Measurements from ENCODE around the gene CAMK1D. TPM values are rescaled to one million over a fixed set of nuclear protein-coding genes. Genes with fewer than 3 reads are reported as not detected.

Gene CAMK1D
- total and polyA plus RNA-seq, 4 experiments from 2014 or later, result 5.2 to 22.2 (median 19.4) TPM

DNA sequence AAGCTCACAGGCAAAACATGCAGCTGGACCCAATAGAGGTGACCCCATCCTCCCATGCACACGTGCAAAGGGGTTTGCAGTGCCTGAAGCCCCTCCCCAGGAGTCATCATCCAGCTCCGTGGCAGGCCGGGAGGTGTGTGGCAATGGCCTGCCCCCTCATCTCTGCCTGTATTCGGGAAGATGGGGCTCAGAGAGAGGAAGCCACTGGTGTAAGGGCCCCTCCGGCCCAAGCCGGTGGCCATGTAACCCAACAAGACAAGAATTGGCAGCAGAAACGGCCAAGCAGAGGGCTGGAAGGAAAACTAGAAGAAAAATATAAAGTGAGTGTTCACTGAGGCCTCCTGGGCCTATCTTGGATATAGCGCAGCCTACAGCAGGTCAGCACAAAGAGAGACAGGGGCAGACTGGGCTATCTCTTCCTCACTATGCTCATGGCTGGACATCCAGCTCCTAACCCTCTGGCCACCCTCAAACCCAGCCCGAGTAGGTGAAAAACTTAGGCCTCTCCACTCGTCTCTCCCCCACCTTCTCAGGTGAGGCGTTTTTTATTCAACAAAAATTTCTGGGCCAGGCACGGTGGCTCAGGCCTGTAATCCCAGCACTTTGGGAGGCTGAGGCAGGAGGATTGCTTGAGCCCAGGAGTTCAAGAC is 494.1 kb downstream of the CAMK1D start:
- H3K27me3 Mint-ChIP-seq, result peaks cover 4 to 11% of the 10 kb centered on the region in 2 donors
- no peak overlapping the region for H3K4me3 Mint-ChIP-seq
- no peaks in the 10 kb centered on the region for H3K4me1 ChIP-seq (ENCODE audit: insufficient read depth, low read length)
- no peaks in the 10 kb centered on the region for H3K4me1 Mint-ChIP-seq
- H3K27ac Mint-ChIP-seq, result no peak overlapping the region
- H3K4me3 ChIP-seq (ENCODE audit: low read length in 2 of 2), result no peak overlapping the region
- no peak for DNase-seq
- H3K36me3 Mint-ChIP-seq, result no peaks in the 10 kb centered on the region
- no peaks in the 10 kb centered on the region for H3K9me3 ChIP-seq (ENCODE audit: control insufficient read depth in 1 of 2, low read length in 2 of 2)
- no peaks in the 10 kb centered on the region for H3K36me3 ChIP-seq (ENCODE audit: insufficient read depth, low read length)
- H3K9me3 Mint-ChIP-seq, result no peaks in the 10 kb centered on the region
- H3K27me3 ChIP-seq (ENCODE audit: insufficient read depth, low read length), result no peaks in the 10 kb centered on the region
- intact Hi-C loops (cut with micrococcal nuclease), result no loop called here
- ChIA-PET CTCF (ENCODE audit: partially characterized antibody) (no interaction called here), POLR2A (ENCODE audit: partially characterized antibody) (no interaction called here)
- H3K27ac ChIP-seq (ENCODE audit: low read depth, low read length), result no peak overlapping the region

DNA sequence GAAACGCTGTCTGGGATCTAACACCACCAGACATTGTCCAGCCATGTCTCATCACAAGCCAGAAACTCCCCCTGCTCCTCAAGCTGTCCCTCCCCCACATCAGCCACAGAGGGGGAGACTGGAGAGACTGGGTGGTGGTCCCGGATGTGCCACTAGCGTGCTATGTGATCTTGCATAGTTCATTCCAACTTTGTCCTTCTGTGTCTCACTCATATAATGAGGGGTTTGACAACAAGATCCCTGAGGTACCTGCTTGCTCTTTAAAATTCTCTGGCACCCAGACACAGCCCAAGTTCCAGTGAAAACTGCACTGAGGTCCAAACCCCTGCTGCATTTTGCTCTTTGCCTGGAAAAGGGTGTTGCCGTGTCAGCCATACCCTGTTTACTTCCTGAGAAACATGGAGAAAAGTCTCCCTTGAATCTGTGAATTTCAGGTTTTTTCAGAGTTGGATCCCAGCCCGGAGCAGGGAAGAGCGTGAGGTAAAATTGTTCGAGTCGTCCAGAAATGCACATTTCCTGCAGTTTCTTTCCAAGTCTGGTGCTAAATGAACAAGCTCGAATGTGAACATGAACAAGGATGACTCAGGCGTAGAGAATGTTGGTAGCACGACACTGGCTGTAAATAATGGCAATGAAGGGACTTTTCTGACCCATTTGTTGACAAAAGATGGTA is 495.6 kb downstream of the CAMK1D start:
- DNase-seq, result no peak
- Histone ChIP-seq H3K4me3 (ENCODE audit: low read length in 2 of 2) (no peak overlapping the region), H3K36me3 (ENCODE audit: insufficient read depth, low read length) (no peaks in the 10 kb centered on the region), H3K9me3 (ENCODE audit: control insufficient read depth in 1 of 2, low read length in 2 of 2) (no peaks in the 10 kb centered on the region), H3K4me1 (ENCODE audit: insufficient read depth, low read length) (no peaks in the 10 kb centered on the region), H3K27me3 (ENCODE audit: insufficient read depth, low read length) (no peaks in the 10 kb centered on the region), H3K27ac (ENCODE audit: low read depth, low read length) (no peak overlapping the region)
- Mint-ChIP-seq H3K9me3 (no peaks in the 10 kb centered on the region), H3K27ac (no peak overlapping the region), H3K27me3 (peaks cover 4 to 15% of the 10 kb centered on the region in 2 donors), H3K36me3 (no peaks in the 10 kb centered on the region), H3K4me3 (no peak overlapping the region), H3K4me1 (peaks cover 0 to 7% (median 0%) of the 10 kb centered on the region in 4 donors)
- intact Hi-C loops (cut with micrococcal nuclease), result no loop called here
- POLR2A ChIA-PET (ENCODE audit: partially characterized antibody), result no interaction called here
- CTCF ChIA-PET (ENCODE audit: partially characterized antibody), result no interaction called here

GRCh38 chr10:12846718-12847117 is 497.4 kb downstream of the CAMK1D start:
- CTCF ChIA-PET (ENCODE audit: partially characterized antibody), result interaction anchor here (0.6 kb wide), 1 partner anchor 1030 kb away, joined by 3 read pairs; no protein-coding TSS in a partner anchor
- Mint-ChIP-seq H3K27ac (no peak overlapping the region), H3K27me3 (peaks cover 4 to 22% of the 10 kb centered on the region in 2 donors), H3K9me3 (no peaks in the 10 kb centered on the region), H3K4me3 (no peak overlapping the region), H3K4me1 (peaks cover 0 to 10% (median 0%) of the 10 kb centered on the region in 4 donors), H3K36me3 (no peaks in the 10 kb centered on the region)
- POLR2A ChIA-PET (ENCODE audit: partially characterized antibody), result no interaction called here
- Histone ChIP-seq H3K27ac (ENCODE audit: low read depth, low read length) (no peak overlapping the region), H3K27me3 (ENCODE audit: insufficient read depth, low read length) (no peaks in the 10 kb centered on the region), H3K36me3 (ENCODE audit: insufficient read depth, low read length) (no peaks in the 10 kb centered on the region), H3K9me3 (ENCODE audit: control insufficient read depth in 1 of 2, low read length in 2 of 2) (no peaks in the 10 kb centered on the region), H3K4me3 (ENCODE audit: low read length in 2 of 2) (no peak overlapping the region), H3K4me1 (ENCODE audit: insufficient read depth, low read length) (no peaks in the 10 kb centered on the region)
- DNase-seq, result no peak
- intact Hi-C loops (cut with micrococcal nuclease), result no loop called here

DNA sequence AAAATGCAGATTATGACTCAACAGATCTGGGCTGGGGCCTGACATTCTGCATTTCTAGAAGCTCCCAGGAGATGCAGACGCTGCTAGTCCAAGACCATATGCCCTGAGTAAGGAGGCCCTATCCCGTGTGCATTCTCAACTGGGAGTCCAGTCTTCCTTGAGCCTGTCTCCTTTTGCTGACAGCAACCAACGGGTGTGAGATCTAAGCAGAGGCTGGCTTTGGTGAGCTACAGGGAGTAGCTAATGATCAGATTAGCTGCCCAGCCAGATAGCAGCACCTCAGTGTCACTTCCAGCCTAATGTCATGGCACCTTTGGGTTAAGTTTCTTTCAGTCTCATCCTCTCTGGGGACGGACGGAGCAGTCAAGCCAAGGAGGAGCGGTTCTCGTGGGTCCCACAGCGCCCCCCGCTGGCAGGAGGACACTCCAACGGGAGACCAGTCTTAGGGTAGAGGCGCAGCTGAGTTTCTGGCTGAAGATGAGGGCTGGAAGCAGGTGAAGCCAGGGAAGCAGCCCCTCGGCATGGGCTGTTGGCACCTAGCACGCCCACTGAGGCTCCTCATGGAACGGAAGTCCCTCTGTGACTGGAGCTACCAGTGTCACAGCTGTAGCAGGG is 498.1 kb downstream of the CAMK1D start:
- no peak for DNase-seq
- no peak overlapping the region for H3K4me3 Mint-ChIP-seq
- no peak overlapping the region for H3K27ac ChIP-seq (ENCODE audit: low read depth, low read length)

GRCh38 chr10:12848439-12849173 is 499.3 kb downstream of the CAMK1D start:
- H3K27ac Mint-ChIP-seq, result no peak overlapping the region
- H3K9me3 Mint-ChIP-seq, result peaks cover 0 to 4% (median 0%) of the 10 kb centered on the region in 8 donors
- intact Hi-C loops (cut with micrococcal nuclease), result no loop called here
- H3K4me3 Mint-ChIP-seq, result no peak overlapping the region
- Histone ChIP-seq H3K27me3 (ENCODE audit: insufficient read depth, low read length) (no peaks in the 10 kb centered on the region), H3K4me1 (ENCODE audit: insufficient read depth, low read length) (no peaks in the 10 kb centered on the region), H3K4me3 (ENCODE audit: low read length in 2 of 2) (no peak overlapping the region), H3K36me3 (ENCODE audit: insufficient read depth, low read length) (no peaks in the 10 kb centered on the region), H3K9me3 (ENCODE audit: control insufficient read depth in 1 of 2, low read length in 2 of 2) (no peaks in the 10 kb centered on the region), H3K27ac (ENCODE audit: low read depth, low read length) (no peak overlapping the region)
- H3K36me3 Mint-ChIP-seq, result no peaks in the 10 kb centered on the region
- no peak for DNase-seq
- peaks cover 9 to 31% of the 10 kb centered on the region in 2 donors for H3K27me3 Mint-ChIP-seq
- peaks cover 0 to 10% (median 0%) of the 10 kb centered on the region in 4 donors for H3K4me1 Mint-ChIP-seq
- POLR2A ChIA-PET (ENCODE audit: partially characterized antibody), result no interaction called here
- CTCF ChIA-PET (ENCODE audit: partially characterized antibody), result interaction anchor here (0.7 kb wide), 1 partner anchor 66 kb away, joined by 3 read pairs; no protein-coding TSS in a partner anchor

More for the DNA sequence above, 498.1 kb downstream of the CAMK1D start:
- Histone ChIP-seq H3K4me3 (ENCODE audit: low read length in 2 of 2) (no peak overlapping the region), H3K27me3 (ENCODE audit: insufficient read depth, low read length) (no peaks in the 10 kb centered on the region), H3K4me1 (ENCODE audit: insufficient read depth, low read length) (no peaks in the 10 kb centered on the region), H3K9me3 (ENCODE audit: control insufficient read depth in 1 of 2, low read length in 2 of 2) (no peaks in the 10 kb centered on the region), H3K36me3 (ENCODE audit: insufficient read depth, low read length) (no peaks in the 10 kb centered on the region)
- CTCF ChIA-PET (ENCODE audit: partially characterized antibody), result no interaction called here
- intact Hi-C loops (cut with micrococcal nuclease), result no loop called here
- Mint-ChIP-seq H3K36me3 (no peaks in the 10 kb centered on the region), H3K4me1 (peaks cover 0 to 10% (median 0%) of the 10 kb centered on the region in 4 donors), H3K9me3 (no peaks in the 10 kb centered on the region), H3K27me3 (peaks cover 7 to 26% of the 10 kb centered on the region in 2 donors), H3K27ac (no peak overlapping the region)
- POLR2A ChIA-PET (ENCODE audit: partially characterized antibody), result no interaction called here

DNA sequence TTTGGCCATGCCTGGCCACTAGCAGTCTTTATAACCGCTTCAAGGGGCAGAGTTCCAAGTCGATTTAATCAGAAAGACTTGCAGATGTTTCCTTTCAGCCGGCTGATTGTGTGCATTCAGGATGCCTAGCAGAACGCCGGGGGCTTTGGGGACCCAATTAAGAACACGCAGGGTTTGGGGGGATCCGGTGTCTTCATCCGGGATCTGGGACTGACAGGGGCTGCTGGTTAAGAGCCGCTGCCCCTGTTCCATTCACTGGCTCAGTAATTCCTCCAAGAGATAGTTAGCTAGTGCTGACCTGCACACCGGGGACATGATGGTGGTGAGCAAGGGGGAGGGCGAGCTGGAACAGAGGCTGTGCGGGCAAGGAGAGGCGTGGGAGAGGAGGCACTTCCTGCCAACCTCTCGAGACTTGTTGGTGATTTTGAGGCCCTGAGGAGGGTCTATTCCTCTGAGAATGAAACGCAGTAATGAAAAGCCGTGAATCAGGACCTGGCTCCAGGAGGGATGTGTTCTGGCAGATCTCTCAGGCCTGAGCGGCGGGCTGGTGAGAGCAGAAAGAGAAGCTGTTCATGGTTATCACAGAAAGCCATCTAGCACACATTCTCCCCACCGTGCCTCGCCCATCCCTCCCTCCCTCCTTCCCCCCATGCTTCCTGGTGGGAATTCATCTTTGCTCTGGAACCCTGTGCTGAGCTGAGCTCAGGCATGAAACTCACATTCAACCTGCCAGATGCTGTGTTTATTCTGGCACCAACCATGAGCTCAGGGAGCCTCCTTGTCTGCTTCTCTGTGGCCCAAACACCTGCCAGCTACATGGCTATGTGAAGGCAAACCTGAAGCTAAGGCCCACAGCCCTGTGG is 500.2 kb downstream of the CAMK1D start:
- intact Hi-C loops (cut with micrococcal nuclease), result no loop called here
- H3K27ac ChIP-seq (ENCODE audit: low read depth, low read length), result no peak overlapping the region
- peaks cover 0 to 4% (median 0%) of the 10 kb centered on the region in 8 donors for H3K9me3 Mint-ChIP-seq
- H3K27me3 ChIP-seq (ENCODE audit: insufficient read depth, low read length), result no peaks in the 10 kb centered on the region
- no peaks in the 10 kb centered on the region for H3K36me3 Mint-ChIP-seq
- H3K27ac Mint-ChIP-seq, result no peak overlapping the region
- no peaks in the 10 kb centered on the region for H3K36me3 ChIP-seq (ENCODE audit: insufficient read depth, low read length)
- ChIA-PET POLR2A (ENCODE audit: partially characterized antibody) (no interaction called here), CTCF (ENCODE audit: partially characterized antibody) (no interaction called here)
- H3K4me3 ChIP-seq (ENCODE audit: low read length in 2 of 2), result no peak overlapping the region
- H3K27me3 Mint-ChIP-seq, result peaks cover 9 to 34% of the 10 kb centered on the region in 2 donors
- no peaks in the 10 kb centered on the region for H3K4me1 ChIP-seq (ENCODE audit: insufficient read depth, low read length)
- peaks cover 0 to 10% (median 0%) of the 10 kb centered on the region in 4 donors for H3K4me1 Mint-ChIP-seq
- H3K9me3 ChIP-seq (ENCODE audit: control insufficient read depth in 1 of 2, low read length in 2 of 2), result no peaks in the 10 kb centered on the region
- H3K4me3 Mint-ChIP-seq, result no peak overlapping the region
- DNase-seq, result no peak
